Measurements from ENCODE around the gene ITPR3. TPM values are rescaled to one million over a fixed set of nuclear protein-coding genes. Genes with fewer than 3 reads are reported as not detected.

ITPR3 gene
- total RNA-seq, 1 experiment from 2014 or later = 143 TPM

DNA sequence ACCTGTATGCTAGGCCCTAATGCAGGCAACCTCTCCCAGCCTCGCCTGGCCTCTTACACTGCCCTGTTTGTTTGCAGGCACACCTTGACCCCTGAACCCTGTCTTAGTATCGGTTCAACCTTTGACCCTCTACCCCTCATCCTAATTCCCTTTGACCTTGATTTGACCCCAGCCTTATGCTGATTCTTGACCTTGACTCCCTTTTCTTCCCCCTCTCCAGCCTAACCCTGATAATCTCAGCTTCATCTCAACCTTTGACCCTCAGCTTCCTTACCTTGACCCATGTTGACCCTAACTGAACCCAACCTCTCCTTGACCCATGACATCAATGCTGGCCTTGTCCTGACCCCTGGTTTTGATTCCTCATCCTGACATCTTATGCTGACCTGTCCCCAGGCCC is 56.6 kb downstream of the ITPR3 start:
- Mint-ChIP-seq H3K27me3 (ENCODE audit: unreplicated experiment) (no peaks in the 10 kb centered on the region), H3K36me3 (ENCODE audit: insufficient read depth, unreplicated experiment) (peaks cover 71% of the 10 kb centered on the region), H3K4me1 (ENCODE audit: low read depth, unreplicated experiment) (peaks cover 20% of the 10 kb centered on the region), H3K27ac (ENCODE audit: unreplicated experiment) (no peak overlapping the region), H3K4me3 (ENCODE audit: low read depth, unreplicated experiment) (no peak overlapping the region), H3K9me3 (ENCODE audit: low read depth, unreplicated experiment) (no peaks in the 10 kb centered on the region)
- no peak for DNase-seq
- no peak for TF ChIP-seq CTCF (IDR thresholded peaks at IDR 0.05; ENCODE audit: unreplicated experiment)
- no TSS peak for BruUV-seq (replicated peaks)
- CTCF ChIA-PET = no interaction called here
- intact Hi-C loops (cut with micrococcal nuclease; ENCODE audit: unreplicated experiment) = no loop called here

DNA sequence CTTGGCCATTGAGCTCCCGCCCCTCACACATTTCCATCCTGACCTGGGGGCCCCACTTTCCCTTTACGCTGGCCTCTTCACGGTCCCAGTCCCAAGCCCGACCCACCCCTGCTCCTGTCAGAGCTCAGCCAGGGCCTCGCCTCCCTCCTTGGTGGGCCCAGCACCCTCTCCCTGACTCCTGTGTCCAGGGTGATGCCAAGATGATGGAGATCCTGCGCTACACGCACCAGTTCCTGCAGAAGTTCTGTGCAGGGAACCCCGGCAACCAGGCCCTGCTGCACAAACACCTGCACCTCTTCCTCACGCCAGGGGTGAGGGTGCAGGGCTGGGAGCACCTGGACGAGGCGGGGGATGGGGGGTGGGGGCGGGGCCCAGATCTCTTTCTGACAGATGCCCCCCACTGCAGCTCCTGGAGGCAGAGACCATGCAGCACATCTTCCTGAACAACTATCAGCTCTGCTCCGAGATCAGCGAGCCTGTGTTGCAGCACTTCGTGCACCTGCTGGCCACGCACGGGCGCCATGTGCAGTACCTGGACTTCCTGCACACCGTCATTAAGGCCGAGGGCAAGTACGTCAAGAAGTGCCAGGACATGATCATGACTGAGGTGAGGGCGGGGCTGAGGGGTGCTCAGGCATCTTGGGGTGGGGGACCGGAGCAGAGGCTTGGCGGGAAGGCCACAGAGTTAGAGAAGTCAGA is 57.3 kb downstream of the ITPR3 start:
- Mint-ChIP-seq H3K4me3 (ENCODE audit: low read depth, unreplicated experiment) (no peak overlapping the region), H3K27me3 (ENCODE audit: unreplicated experiment) (no peaks in the 10 kb centered on the region), H3K27ac (ENCODE audit: unreplicated experiment) (no peak overlapping the region), H3K9me3 (ENCODE audit: low read depth, unreplicated experiment) (no peaks in the 10 kb centered on the region), H3K36me3 (ENCODE audit: insufficient read depth, unreplicated experiment) (peaks cover 65% of the 10 kb centered on the region), H3K4me1 (ENCODE audit: low read depth, unreplicated experiment) (peaks cover 13% of the 10 kb centered on the region)
- CTCF ChIA-PET = no interaction called here
- intact Hi-C loops (cut with micrococcal nuclease; ENCODE audit: unreplicated experiment) = no loop called here
- no peak for DNase-seq
- BruUV-seq (replicated peaks) = no TSS peak
- no peak for TF ChIP-seq CTCF (IDR thresholded peaks at IDR 0.05; ENCODE audit: unreplicated experiment)

GRCh38 chr6:33678932-33679490 is 57.9 kb downstream of the ITPR3 start:
- peaks cover 6% of the 10 kb centered on the region for H3K4me1 Mint-ChIP-seq (ENCODE audit: low read depth, unreplicated experiment)

GRCh38 chr6:33679761-33680160 is 58.6 kb downstream of the ITPR3 start:
- Mint-ChIP-seq H3K4me1 (ENCODE audit: low read depth, unreplicated experiment) (no peaks in the 10 kb centered on the region), H3K36me3 (ENCODE audit: insufficient read depth, unreplicated experiment) (peaks cover 67% of the 10 kb centered on the region), H3K27me3 (ENCODE audit: unreplicated experiment) (no peaks in the 10 kb centered on the region), H3K27ac (ENCODE audit: unreplicated experiment) (no peak overlapping the region), H3K9me3 (ENCODE audit: low read depth, unreplicated experiment) (no peaks in the 10 kb centered on the region), H3K4me3 (ENCODE audit: low read depth, unreplicated experiment) (no peak overlapping the region)
- BruUV-seq (replicated peaks) = no TSS peak
- intact Hi-C loops (cut with micrococcal nuclease; ENCODE audit: unreplicated experiment) = no loop called here
- no peak for TF ChIP-seq CTCF (IDR thresholded peaks at IDR 0.05; ENCODE audit: unreplicated experiment)
- CTCF ChIA-PET = no interaction called here
- no peak for DNase-seq

More at GRCh38 chr6:33678932-33679490, 57.9 kb downstream of the ITPR3 start:
- CTCF ChIA-PET = no interaction called here
- Mint-ChIP-seq H3K36me3 (ENCODE audit: insufficient read depth, unreplicated experiment) (peaks cover 68% of the 10 kb centered on the region), H3K9me3 (ENCODE audit: low read depth, unreplicated experiment) (no peaks in the 10 kb centered on the region), H3K27me3 (ENCODE audit: unreplicated experiment) (no peaks in the 10 kb centered on the region), H3K4me3 (ENCODE audit: low read depth, unreplicated experiment) (no peak overlapping the region), H3K27ac (ENCODE audit: unreplicated experiment) (no peak overlapping the region)
- no peak for DNase-seq
- intact Hi-C loops (cut with micrococcal nuclease; ENCODE audit: unreplicated experiment) = no loop called here
- TF ChIP-seq CTCF (IDR thresholded peaks at IDR 0.05; ENCODE audit: unreplicated experiment) = no peak
- BruUV-seq (replicated peaks) = no TSS peak
